Prostate gland (tissue), 2 donors: Measurements from ENCODE around the gene GPATCH2. TPM values are rescaled to one million over a fixed set of nuclear protein-coding genes. Genes with fewer than 3 reads are reported as not detected.
"Not testable (repeated sequence)": the region's sequence is repeated elsewhere in the genome, so short reads cannot be mapped to it uniquely, and the experiment has no call there.

Experiments
- DNase-seq: peaks from one replicate; pipeline ENCODE4 v3.0.0-alpha.2; 2019; ENCODE audit warnings: low spot score
- H3K27ac ChIP-seq, 2 donors: fragments of 200-600 bp; sonication (generic); 2 replicates each; pipeline ENCODE4 v1.5.1; 2017 to 2019
- H3K27me3 ChIP-seq: fragments of 200-600 bp; sonication (generic); replicated peaks from 2 replicates; pipeline ENCODE4 v1.5.1; 2019; ENCODE audit not compliant: insufficient read depth
- H3K36me3 ChIP-seq, 2 donors: fragments of 200-600 bp; sonication (generic); 1 replicate in 1 of 2; 2 replicates in 1 of 2; pipeline versions ENCODE4 v1.5.1 to v1.8.1; 2017 to 2019
- H3K4me1 ChIP-seq: fragments of 200-600 bp; sonication (generic); replicated peaks from 2 replicates; pipeline ENCODE4 v1.5.1; 2019
- H3K4me3 ChIP-seq, 2 donors: fragments of 200-600 bp; sonication (generic); 2 replicates each; pipeline ENCODE4 v1.5.1; 2017 to 2019
- H3K9me3 ChIP-seq: fragments of 200-600 bp; sonication (generic); 2 replicates; pipeline ENCODE4 v1.5.1; 2017
- CTCF ChIP-seq, 4 experiments: fragments of 200-600 bp in 2 of 4; fragments of 450-650 bp in 2 of 4; sonication (generic) in 2 of 4; IDR thresholded peaks; 1 replicate in 3 of 4; 2 replicates in 1 of 4; pipeline ENCODE4 v1.5.1; 2016 to 2019; ENCODE audit warnings: antibody characterized with exemption in 4 of 4, mild to moderate bottlenecking in 2 of 4, moderate library complexity in 2 of 4
- POLR2A ChIP-seq: fragments of 450-650 bp; IDR thresholded peaks from one replicate; pipeline ENCODE4 v1.6.1; 2016; ENCODE audit warnings: antibody characterized with exemption, mild to moderate bottlenecking
- POLR2AphosphoS5 ChIP-seq: sonication (generic); formaldehyde crosslinking; IDR thresholded peaks from one replicate; pipeline ENCODE4 v1.6.1; 2017; ENCODE audit warnings: antibody characterized with exemption
- WGBS: methylation state at CpG from one replicate; pipeline ENCODE4 v1.1.5; 2018; 5-methylcytosine and 5-hydroxymethylcytosine counted together
- intact Hi-C: fragments of 100-400 bp; cut with DNase I; formaldehyde crosslinking; loops from one replicate; pipeline ENCODE4 v1.14.2; 2022
- total RNA-seq, 2 donors: library from RNA; depleted of rRNA; stranded (reverse); fragments of >200 nt; gene quantifications; one replicate each; pipeline ENCODE4 v1.1.0, GENCODE V29; 2016

The GPATCH2 gene
- total RNA-seq, 2 donors from 2014 or later, result 15.1 to 16.8 TPM

- WGBS, result 88% methylated on average over 3 of the region's 3 CpGs
- H3K36me3 ChIP-seq, result no peaks in the 10 kb centered on the region
- DNase-seq, result no peak
- no peaks in the 10 kb centered on the region for H3K9me3 ChIP-seq
- no peak overlapping the region for H3K4me3 ChIP-seq
- H3K27me3 ChIP-seq, result no peaks in the 10 kb centered on the region
- intact Hi-C loops, result no loop called here
- H3K27ac ChIP-seq, result no peak overlapping the region
- TF ChIP-seq POLR2AphosphoS5, result no peak
- no peak for TF ChIP-seq POLR2A
- TF ChIP-seq CTCF (IDR thresholded peaks at IDR 0.05), result no peak
- no peaks in the 10 kb centered on the region for H3K4me1 ChIP-seq
These were observed 102.6 kb downstream of the GPATCH2 start for GRCh38 chr1:217528271-217528670.

- H3K9me3 ChIP-seq, result no peaks in the 10 kb centered on the region
- H3K4me1 ChIP-seq, result no peaks in the 10 kb centered on the region
- WGBS, result 100% methylated on average over 2 of the region's 2 CpGs
- H3K36me3 ChIP-seq, result no peaks in the 10 kb centered on the region
- intact Hi-C loops, result no loop called here
- TF ChIP-seq POLR2AphosphoS5, result no peak
- TF ChIP-seq POLR2A, result no peak
- TF ChIP-seq CTCF (IDR thresholded peaks at IDR 0.05), result no peak
- no peak overlapping the region for H3K27ac ChIP-seq
- no peaks in the 10 kb centered on the region for H3K27me3 ChIP-seq
- no peak overlapping the region for H3K4me3 ChIP-seq
- DNase-seq, result no peak
These were observed 103.7 kb downstream of the GPATCH2 start for GRCh38 chr1:217527151-217527550.

- DNase-seq, result no peak
- no peaks in the 10 kb centered on the region for H3K27me3 ChIP-seq
- TF ChIP-seq CTCF (IDR thresholded peaks at IDR 0.05) (no peak), POLR2AphosphoS5 (no peak), POLR2A (no peak)
- 78% methylated on average over 1 of the region's 1 CpG for WGBS
- intact Hi-C loops, result no loop called here
- no peaks in the 10 kb centered on the region for H3K9me3 ChIP-seq
- no peak overlapping the region for H3K4me3 ChIP-seq
- H3K36me3 ChIP-seq, result no peaks in the 10 kb centered on the region
- H3K27ac ChIP-seq, result no peak overlapping the region
- no peaks in the 10 kb centered on the region for H3K4me1 ChIP-seq
These were observed 104.3 kb downstream of the GPATCH2 start for GRCh38 chr1:217526636-217527035.

GRCh38 chr1:217525773-217526490, 105.0 kb downstream of the GPATCH2 start:
- no peaks in the 10 kb centered on the region for H3K36me3 ChIP-seq
- TF ChIP-seq CTCF (IDR thresholded peaks at IDR 0.05), result no peak
- no peak for TF ChIP-seq POLR2AphosphoS5
- no peak for TF ChIP-seq POLR2A
- no peaks in the 10 kb centered on the region for H3K9me3 ChIP-seq
- 57% methylated on average over 3 of the region's 3 CpGs for WGBS
- intact Hi-C loops, result no loop called here
- no peak for DNase-seq
- no peaks in the 10 kb centered on the region for H3K4me1 ChIP-seq
- H3K27ac ChIP-seq, result no peak overlapping the region
- H3K27me3 ChIP-seq, result no peaks in the 10 kb centered on the region
- H3K4me3 ChIP-seq, result no peak overlapping the region

- TF ChIP-seq CTCF (IDR thresholded peaks at IDR 0.05), result no peak
- TF ChIP-seq POLR2AphosphoS5, result no peak
- TF ChIP-seq POLR2A, result no peak
- WGBS, result 83% methylated on average over 4 of the region's 4 CpGs
- no peaks in the 10 kb centered on the region for H3K9me3 ChIP-seq
- intact Hi-C loops, result no loop called here
- H3K27me3 ChIP-seq, result no peaks in the 10 kb centered on the region
- no peak for DNase-seq
- no peaks in the 10 kb centered on the region for H3K36me3 ChIP-seq
- H3K4me3 ChIP-seq, result no peak overlapping the region
- no peak overlapping the region for H3K27ac ChIP-seq
- H3K4me1 ChIP-seq, result no peaks in the 10 kb centered on the region
These were observed 105.9 kb downstream of the GPATCH2 start for GRCh38 chr1:217524787-217525520.

- H3K36me3 ChIP-seq, H3K27me3 ChIP-seq, H3K27ac ChIP-seq, DNase-seq, H3K9me3 ChIP-seq, H3K4me1 ChIP-seq, intact Hi-C loops, H3K4me3 ChIP-seq: not testable (repeated sequence)
- WGBS, result 94% methylated on average over 10 of the region's 28 CpGs
These were observed 107.0 kb downstream of the GPATCH2 start for GRCh38 chr1:217523921-217524320.
